DND-41 (cell line): Measurements from ENCODE around the gene COPS6.

ENCODE experiments used
- CTCF ChIP-seq: IDR thresholded peaks from 2 replicates; pipeline ENCODE4 v1.5.1; 2012; ENCODE audit warnings: borderline replicate concordance, low read length, moderate library complexity, mild to moderate bottlenecking; ENCODE audit not compliant: poor library complexity, severe bottlenecking; ENCODE audit errors: extremely low read depth
- EZH2 ChIP-seq: IDR thresholded peaks from 3 replicates; pipeline ENCODE4 v1.6.1; 2012; ENCODE audit warnings: borderline replicate concordance, low read depth, mild to moderate bottlenecking, moderate library complexity, low read length, inconsistent platforms; ENCODE audit not compliant: severe bottlenecking

- no peak for TF ChIP-seq CTCF
- TF ChIP-seq EZH2, result no peak
Observed at GRCh38 chr7:100093498-100093897, 4.7 kb downstream of the COPS6 start.
